GM10266 (cell line): ENCODE data around the gene KLHL10.

Experiments used
- DNase-seq: peaks from one replicate; pipeline ENCODE4 v3.0.0; 2012; ENCODE audit errors: extremely low spot score
- TF ChIP-seq, protein P1 (sequence below): IDR thresholded peaks from 2 replicates; pipeline ENCODE4 v1.5.1; 2012; ENCODE audit warnings: mild to moderate bottlenecking, low read depth; ENCODE audit not compliant: control insufficient read depth, insufficient read depth; ENCODE audit errors: missing control alignments

KLHL10 gene

DNA sequence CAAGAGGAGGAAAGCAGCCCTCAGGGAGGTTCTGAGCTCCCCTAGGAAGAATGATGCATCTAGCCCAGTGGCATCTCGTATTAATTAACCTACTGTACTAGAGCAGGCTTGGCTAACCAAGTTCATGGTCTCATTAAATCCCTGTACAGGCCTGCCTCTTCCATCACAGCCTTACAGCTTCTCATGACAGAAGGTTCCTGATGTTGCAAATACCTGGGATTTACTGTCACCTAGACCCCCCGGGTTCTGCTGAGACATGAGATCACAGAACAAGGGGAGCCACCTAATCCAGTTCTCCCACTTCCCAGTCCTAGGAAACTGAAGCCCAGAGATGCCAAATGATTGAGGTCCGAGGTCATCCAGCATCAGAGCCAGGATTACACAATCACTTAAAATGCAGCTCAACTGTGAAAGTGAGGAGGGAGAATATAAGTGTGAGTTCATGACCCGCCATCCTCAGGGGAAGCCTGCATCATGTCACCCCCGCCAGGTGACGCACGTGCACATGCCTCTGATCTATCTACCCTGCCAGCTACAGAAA is 57.2 kb downstream of the KLHL10 start:
- TF ChIP-seq, protein P1, sequence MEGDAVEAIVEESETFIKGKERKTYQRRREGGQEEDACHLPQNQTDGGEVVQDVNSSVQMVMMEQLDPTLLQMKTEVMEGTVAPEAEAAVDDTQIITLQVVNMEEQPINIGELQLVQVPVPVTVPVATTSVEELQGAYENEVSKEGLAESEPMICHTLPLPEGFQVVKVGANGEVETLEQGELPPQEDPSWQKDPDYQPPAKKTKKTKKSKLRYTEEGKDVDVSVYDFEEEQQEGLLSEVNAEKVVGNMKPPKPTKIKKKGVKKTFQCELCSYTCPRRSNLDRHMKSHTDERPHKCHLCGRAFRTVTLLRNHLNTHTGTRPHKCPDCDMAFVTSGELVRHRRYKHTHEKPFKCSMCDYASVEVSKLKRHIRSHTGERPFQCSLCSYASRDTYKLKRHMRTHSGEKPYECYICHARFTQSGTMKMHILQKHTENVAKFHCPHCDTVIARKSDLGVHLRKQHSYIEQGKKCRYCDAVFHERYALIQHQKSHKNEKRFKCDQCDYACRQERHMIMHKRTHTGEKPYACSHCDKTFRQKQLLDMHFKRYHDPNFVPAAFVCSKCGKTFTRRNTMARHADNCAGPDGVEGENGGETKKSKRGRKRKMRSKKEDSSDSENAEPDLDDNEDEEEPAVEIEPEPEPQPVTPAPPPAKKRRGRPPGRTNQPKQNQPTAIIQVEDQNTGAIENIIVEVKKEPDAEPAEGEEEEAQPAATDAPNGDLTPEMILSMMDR: no peak
- DNase-seq: no peak

- no peak for DNase-seq
- TF ChIP-seq, protein P1: no peak
Observed at GRCh38 chr17:41895617-41896016, 58.0 kb downstream of the KLHL10 start.

DNA sequence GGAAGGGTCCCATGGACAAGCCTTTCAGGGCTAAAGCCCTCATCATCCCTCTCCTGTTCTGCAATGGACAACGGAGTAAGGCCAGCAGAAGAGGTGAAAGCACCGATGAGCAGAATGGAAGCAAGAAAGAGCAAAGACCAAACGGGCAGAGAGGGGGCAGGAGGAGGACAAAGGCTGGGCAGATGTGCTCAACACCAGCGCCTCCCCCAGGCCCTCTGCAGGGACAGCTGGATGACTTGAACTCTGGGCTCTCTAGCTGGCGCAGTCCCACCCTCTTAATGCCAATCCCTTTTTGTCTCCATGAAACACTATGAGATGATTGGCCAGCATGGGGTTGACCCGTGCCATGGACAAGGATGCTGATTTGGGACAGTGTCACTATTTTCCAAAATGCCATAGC is 59.1 kb downstream of the KLHL10 start:
- DNase-seq: no peak
- TF ChIP-seq, protein P1: no peak
